Smooth muscle cell (in vitro differentiated cells): Measurements from ENCODE around the gene VAMP8. TPM values are rescaled to one million over a fixed set of nuclear protein-coding genes. Genes with fewer than 3 reads are reported as not detected.

Experiments used
- DNase-seq: peaks from one replicate; lab custom pipeline; 2025; ENCODE audit not compliant: unreplicated experiment; lab: John Stamatoyannopoulos, UW
- H2AFZ ChIP-seq: fragments of 200-600 bp; sonication (generic); 2 replicates; pipeline ENCODE4 v1.6.0; 2016; ENCODE audit warnings: antibody characterized with exemption, low read depth, mild to moderate bottlenecking
- H3F3A ChIP-seq: fragments of 200-600 bp; sonication (generic); 2 replicates; pipeline ENCODE4 v1.6.0; 2017; ENCODE audit warnings: antibody characterized with exemption, low read depth
- H3K27ac ChIP-seq: fragments of 200-600 bp; sonication (generic); 2 replicates; pipeline ENCODE4 v1.5.1; 2016; ENCODE audit warnings: low read depth, mild to moderate bottlenecking
- H3K27me3 ChIP-seq: fragments of 200-600 bp; sonication (generic); 2 replicates; pipeline ENCODE4 v1.6.1; 2016; ENCODE audit warnings: low read depth, mild to moderate bottlenecking
- H3K36me3 ChIP-seq: fragments of 200-600 bp; sonication (generic); 2 replicates; pipeline ENCODE4 v1.5.1; 2016; ENCODE audit warnings: low read depth
- H3K4me1 ChIP-seq: fragments of 200-600 bp; sonication (generic); 2 replicates; pipeline ENCODE4 v1.5.1; 2016; ENCODE audit warnings: low read depth
- H3K4me2 ChIP-seq: fragments of 200-600 bp; sonication (generic); 2 replicates; pipeline ENCODE4 v1.6.0; 2016; ENCODE audit warnings: mild to moderate bottlenecking
- H3K4me3 ChIP-seq: fragments of 200-600 bp; sonication (generic); 2 replicates; pipeline ENCODE4 v1.5.1; 2016; ENCODE audit warnings: mild to moderate bottlenecking
- H3K79me2 ChIP-seq: fragments of 200-600 bp; sonication (generic); 2 replicates; pipeline ENCODE4 v1.6.0; 2016; ENCODE audit warnings: low read depth, mild to moderate bottlenecking
- H3K9ac ChIP-seq: fragments of 200-600 bp; sonication (generic); 2 replicates; pipeline ENCODE4 v1.6.0; 2016; ENCODE audit warnings: low read depth
- H3K9me3 ChIP-seq: fragments of 200-600 bp; sonication (generic); replicated peaks from 2 replicates; pipeline ENCODE4 v1.5.1; 2016; ENCODE audit warnings: low read depth
- H4K20me1 ChIP-seq: fragments of 200-600 bp; sonication (generic); 2 replicates; pipeline ENCODE4 v1.6.0; 2016; ENCODE audit warnings: low read depth
- CTCF ChIP-seq: fragments of 200-600 bp; sonication (generic); IDR thresholded peaks from 2 replicates; pipeline ENCODE4 v1.5.1; 2017; ENCODE audit warnings: borderline replicate concordance, mild to moderate bottlenecking, antibody characterized with exemption; ENCODE audit not compliant: insufficient read depth, poor library complexity, severe bottlenecking
- WGBS: methylation state at CpG from one replicate; pipeline ENCODE4 v1.1.7; 2016; ENCODE audit warnings: low lambda C conversion rate; 5-methylcytosine and 5-hydroxymethylcytosine counted together
- polyA plus RNA-seq: library from polyadenylated mRNA; unstranded; fragments of >200 nt; fragmentation: Nextera tagmentation; extraction: Ambion mirVana; gene quantifications from 2 replicates; pipeline ENCODE4 v1.2.1, GENCODE V29; 2016
- total RNA-seq: library from RNA; depleted of rRNA; stranded (reverse); fragments of >200 nt; gene quantifications from 2 replicates; pipeline ENCODE4 v1.2.3, GENCODE V29; 2014

Gene VAMP8
- total and polyA plus RNA-seq, 2 experiments from 2014 or later: 15.1 to 17.5 TPM

DNA sequence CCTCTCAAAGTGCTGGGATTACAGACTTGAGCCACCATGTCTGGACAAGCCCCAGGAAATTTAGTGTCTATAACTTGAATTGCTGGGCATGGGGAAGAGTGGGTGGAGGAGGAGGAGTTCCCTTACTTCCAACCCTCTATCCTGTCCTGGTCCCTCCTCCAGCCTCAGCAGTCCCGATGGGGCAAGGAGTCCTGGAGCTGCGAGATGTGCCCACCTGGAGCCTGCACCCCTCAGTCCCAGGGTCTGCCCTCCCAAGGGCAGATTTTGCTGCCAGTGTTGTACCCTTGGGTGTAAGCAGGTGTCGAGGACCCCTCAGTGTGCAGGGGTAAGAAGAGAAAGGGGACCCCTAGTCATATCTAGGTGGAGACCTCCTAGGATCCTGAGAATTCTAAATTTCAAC, 2.8 kb downstream of the VAMP8 start:
- 91% methylated on average over 3 of the region's 3 CpGs for WGBS
- Histone ChIP-seq H3K79me2 (no peaks in the 10 kb centered on the region), H3K4me2 (no peak overlapping the region)

GRCh38 chr2:85582492-85582891, 5.1 kb downstream of the VAMP8 start:
- no peak overlapping the region for H3K4me2 ChIP-seq
- no peaks in the 10 kb centered on the region for H4K20me1 ChIP-seq
- no peaks in the 10 kb centered on the region for H3K27me3 ChIP-seq
- H3K27ac ChIP-seq: no peak overlapping the region
- H2AFZ ChIP-seq: no peak overlapping the region
- no peak overlapping the region for H3K9ac ChIP-seq
- H3K9me3 ChIP-seq: no peaks in the 10 kb centered on the region
- no peak for DNase-seq
- no peaks in the 10 kb centered on the region for H3K79me2 ChIP-seq
- peaks cover 9% of the 10 kb centered on the region for H3F3A ChIP-seq
- H3K4me1 ChIP-seq: peaks cover 19% of the 10 kb centered on the region
- TF ChIP-seq CTCF: no peak
- WGBS: 86% methylated on average over 1 of the region's 1 CpG
- no peaks in the 10 kb centered on the region for H3K36me3 ChIP-seq
- H3K4me3 ChIP-seq: no peak overlapping the region

More for the DNA sequence above, 2.8 kb downstream of the VAMP8 start:
- no peak for DNase-seq
- TF ChIP-seq CTCF: no peak
- peaks cover 19% of the 10 kb centered on the region for H3K4me1 ChIP-seq
- H3K9me3 ChIP-seq: no peaks in the 10 kb centered on the region
- no peaks in the 10 kb centered on the region for H3K27me3 ChIP-seq
- H3K27ac ChIP-seq: no peak overlapping the region
- no peak overlapping the region for H3K9ac ChIP-seq
- no peak overlapping the region for H3K4me3 ChIP-seq
- peaks cover 9% of the 10 kb centered on the region for H3F3A ChIP-seq
- no peak overlapping the region for H2AFZ ChIP-seq
- no peaks in the 10 kb centered on the region for H4K20me1 ChIP-seq
- H3K36me3 ChIP-seq: no peaks in the 10 kb centered on the region

DNA sequence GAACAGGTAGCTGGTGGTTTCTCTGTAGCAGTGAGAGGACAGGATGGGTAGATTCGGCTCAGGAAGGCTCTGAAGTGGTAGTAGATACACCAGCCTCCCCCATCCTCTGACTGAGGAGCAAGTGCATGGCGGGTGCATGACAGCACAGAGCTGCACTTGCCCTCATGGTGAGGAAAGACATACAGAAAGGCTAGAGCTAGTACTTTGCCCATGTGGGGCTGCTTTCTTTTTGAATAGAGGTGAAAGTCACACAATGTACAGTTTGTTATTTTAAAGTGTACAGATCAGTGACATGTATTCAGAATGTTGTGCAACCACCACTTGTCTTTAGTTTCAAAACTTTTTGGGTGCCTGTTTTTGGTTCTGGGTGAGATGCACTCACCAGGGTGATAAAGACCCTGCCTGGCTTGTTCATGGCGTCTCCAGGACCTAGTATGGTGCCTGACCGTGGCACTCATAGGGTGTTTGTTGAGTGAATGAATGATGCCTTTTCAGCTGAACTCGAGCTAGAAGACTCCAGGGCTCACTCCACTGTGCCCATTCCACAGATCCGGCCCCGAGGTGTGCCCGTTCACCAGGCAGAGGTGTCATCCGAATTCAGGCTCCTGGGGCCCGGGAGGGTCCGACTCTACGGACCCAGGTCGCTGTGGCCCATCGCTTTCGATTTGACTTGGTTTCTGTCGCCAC, 6.4 kb downstream of the VAMP8 start:
- H3K36me3 ChIP-seq: no peaks in the 10 kb centered on the region
- H4K20me1 ChIP-seq: no peaks in the 10 kb centered on the region
- H3K4me2 ChIP-seq: peak overlapping the region; percentile 85
- 56% methylated on average over 16 of the region's 16 CpGs for WGBS
- no peaks in the 10 kb centered on the region for H3K79me2 ChIP-seq
- H3K4me3 ChIP-seq: peak overlapping the region; percentile 44
- no peak for DNase-seq
- peaks cover 6% of the 10 kb centered on the region for H3F3A ChIP-seq
- peaks cover 10% of the 10 kb centered on the region for H3K4me1 ChIP-seq
- TF ChIP-seq CTCF: no peak
- no peaks in the 10 kb centered on the region for H3K27me3 ChIP-seq
- H3K9me3 ChIP-seq: no peaks in the 10 kb centered on the region
- H3K9ac ChIP-seq: no peak overlapping the region
- H3K27ac ChIP-seq: no peak overlapping the region
- H2AFZ ChIP-seq: peak overlapping the region; percentile 66

GRCh38 chr2:85584354-85584856, 7.0 kb downstream of the VAMP8 start, which contains the start of gene VAMP5:
VAMP5 (plus strand) TSS chr2:85584431; CDS start chr2:85584491, 60 bp downstream.
- H3K9ac ChIP-seq: no peak within 1 kb of the TSS

More at GRCh38 chr2:85584354-85584856, 7.0 kb downstream of the VAMP8 start, which contains the start of gene VAMP5:
- 15% methylated on average over 51 of the region's 52 CpGs for WGBS
- peak within 1 kb of the TSS; percentile 37 for H3K27ac ChIP-seq
- DNase-seq: no peak
- no peaks in the 10 kb centered on the region for H3K9me3 ChIP-seq
- TF ChIP-seq CTCF: no peak
- H3K4me2 ChIP-seq: peak within 1 kb of the TSS; percentile 85
- H3F3A ChIP-seq: peaks cover under 1% of the 10 kb centered on the region
- peaks cover 4% of the 10 kb centered on the region for H3K4me1 ChIP-seq
- peak within 1 kb of the TSS; percentile 44 for H3K4me3 ChIP-seq
- H3K27me3 ChIP-seq: no peaks in the 10 kb centered on the region
- H3K79me2 ChIP-seq: no peaks in the 10 kb centered on the region
- peak within 1 kb of the TSS; percentile 66 for H2AFZ ChIP-seq
- no peaks in the 10 kb centered on the region for H3K36me3 ChIP-seq
- H4K20me1 ChIP-seq: no peaks in the 10 kb centered on the region
